Umbilical cord (tissue), 2 donors: ENCODE measurements around the gene SEC14L1. TPM values are rescaled to one million over a fixed set of nuclear protein-coding genes. Genes with fewer than 3 reads are reported as not detected.
"Not testable (repeated sequence)": the region's sequence is repeated elsewhere in the genome, so short reads cannot be mapped to it uniquely, and the experiment has no call there.

ENCODE experiments used
- DNase-seq: peaks from one replicate; pipeline ENCODE4 v3.0.0-alpha.2; 2015; ENCODE audit warnings: low spot score
- total RNA-seq: library from RNA; depleted of rRNA; stranded (reverse); fragments of >200 nt; gene quantifications from one replicate; pipeline ENCODE4 v1.2.3, GENCODE V29; 2014; ENCODE audit warnings: low replicate concordance; ENCODE audit not compliant: insufficient read depth

Gene SEC14L1
- total RNA-seq, 1 donor from 2014 or later = 45.7 TPM

DNA sequence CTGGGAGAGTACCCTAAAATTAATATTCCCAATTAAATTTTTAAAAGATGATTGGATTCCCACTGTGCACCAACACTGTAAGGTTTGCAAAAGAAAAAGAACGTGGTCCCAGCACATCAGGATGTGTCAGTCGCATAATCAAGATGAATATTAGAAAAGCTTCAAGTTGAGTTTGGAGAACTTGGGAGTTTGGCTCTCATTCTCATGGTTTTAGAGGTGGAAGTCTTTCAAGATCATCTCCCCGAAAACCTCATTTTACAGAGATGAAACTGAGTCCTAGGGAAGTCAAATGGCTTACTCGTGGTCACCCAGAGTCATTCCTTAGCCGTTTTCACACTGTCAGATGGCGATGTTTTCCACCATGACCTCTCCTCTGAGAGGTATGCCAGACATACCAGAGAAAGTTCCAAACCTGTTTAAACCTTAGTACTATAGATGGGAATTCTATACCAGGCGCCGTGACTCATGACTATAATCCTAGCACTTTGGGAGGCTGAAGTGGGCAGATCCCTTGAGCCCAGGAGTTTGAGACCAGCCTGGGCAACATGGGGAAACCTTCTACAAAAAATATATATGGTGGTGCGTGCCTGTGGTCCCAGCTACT is 1.2 kb downstream of the SEC14L1 start:
- no peak for DNase-seq

DNA sequence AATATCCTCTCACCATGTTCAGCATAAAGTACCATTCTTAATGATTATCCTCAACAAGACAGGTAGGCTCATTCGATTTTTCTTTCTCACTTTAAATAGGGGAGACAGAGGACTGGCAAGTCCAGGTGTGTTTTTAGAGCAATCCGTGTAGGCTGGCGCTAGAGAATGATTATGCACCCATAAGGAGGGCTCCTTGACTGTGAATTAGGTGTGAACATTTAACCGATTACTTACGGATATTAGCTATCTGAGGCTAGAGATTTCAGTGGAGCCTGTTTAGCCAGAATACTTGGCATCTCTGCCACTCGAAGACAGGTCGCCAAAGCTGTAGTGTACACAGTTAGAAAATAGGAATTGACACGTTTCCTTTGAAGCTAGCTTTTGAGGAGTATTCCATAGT is 1.9 kb downstream of the SEC14L1 start:
- no peak for DNase-seq

DNA sequence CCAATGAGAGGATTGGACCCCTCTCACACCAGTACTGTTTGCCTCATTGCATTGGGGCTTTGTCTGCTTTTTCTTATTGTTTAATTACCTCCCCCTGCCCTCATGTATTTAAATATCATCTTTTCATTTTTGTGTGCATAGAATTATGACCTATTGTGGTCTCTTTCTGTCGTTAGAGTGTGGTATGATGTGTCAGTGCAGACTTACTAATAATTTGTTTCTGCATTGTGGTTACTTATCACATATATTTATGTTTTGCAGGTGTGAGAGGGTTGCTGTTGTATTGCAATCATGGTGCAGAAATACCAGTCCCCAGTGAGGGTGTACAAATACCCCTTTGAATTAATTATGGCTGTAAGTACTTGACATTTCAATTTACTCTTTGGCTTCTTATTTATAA is 2.5 kb downstream of the SEC14L1 start:
- DNase-seq = no peak

DNA sequence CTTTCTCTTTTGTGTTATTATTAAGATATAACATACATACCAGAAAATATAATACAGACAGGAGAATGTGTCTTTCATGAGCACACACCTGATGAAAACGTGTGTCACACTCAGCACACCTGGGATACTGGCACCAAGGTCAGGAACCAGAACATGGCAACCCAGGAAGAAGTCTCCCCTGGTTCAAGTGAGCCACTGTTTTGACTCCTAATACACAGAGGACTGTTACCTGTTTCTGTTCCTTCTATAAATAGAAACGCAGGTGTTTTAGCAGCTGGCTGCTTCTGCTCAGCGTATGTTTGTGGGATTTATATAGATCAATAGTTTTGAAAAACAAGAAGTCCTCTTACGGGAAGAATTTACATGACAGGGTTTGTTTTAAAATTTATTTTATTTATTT is 3.5 kb downstream of the SEC14L1 start:
- DNase-seq = no peak

DNA sequence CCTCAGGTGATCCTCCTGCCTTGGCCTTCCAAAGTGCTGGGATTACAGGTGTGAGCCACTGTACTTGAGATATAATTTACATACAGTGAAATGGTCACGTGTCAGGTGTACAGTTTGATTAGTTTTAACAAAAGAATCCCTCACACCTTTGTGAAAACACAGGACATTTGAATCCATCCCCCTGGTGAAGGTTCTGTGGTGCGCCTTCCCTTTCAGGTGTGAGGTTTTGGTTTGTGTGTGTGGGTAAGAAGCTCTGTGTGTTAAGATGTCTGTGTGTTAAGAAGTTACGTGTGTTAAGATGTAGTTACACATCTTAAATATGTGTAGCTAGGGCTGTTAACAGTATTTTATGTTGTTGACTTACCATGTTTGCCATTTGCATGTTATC is 4.4 kb downstream of the SEC14L1 start:
- DNase-seq = no peak

DNA sequence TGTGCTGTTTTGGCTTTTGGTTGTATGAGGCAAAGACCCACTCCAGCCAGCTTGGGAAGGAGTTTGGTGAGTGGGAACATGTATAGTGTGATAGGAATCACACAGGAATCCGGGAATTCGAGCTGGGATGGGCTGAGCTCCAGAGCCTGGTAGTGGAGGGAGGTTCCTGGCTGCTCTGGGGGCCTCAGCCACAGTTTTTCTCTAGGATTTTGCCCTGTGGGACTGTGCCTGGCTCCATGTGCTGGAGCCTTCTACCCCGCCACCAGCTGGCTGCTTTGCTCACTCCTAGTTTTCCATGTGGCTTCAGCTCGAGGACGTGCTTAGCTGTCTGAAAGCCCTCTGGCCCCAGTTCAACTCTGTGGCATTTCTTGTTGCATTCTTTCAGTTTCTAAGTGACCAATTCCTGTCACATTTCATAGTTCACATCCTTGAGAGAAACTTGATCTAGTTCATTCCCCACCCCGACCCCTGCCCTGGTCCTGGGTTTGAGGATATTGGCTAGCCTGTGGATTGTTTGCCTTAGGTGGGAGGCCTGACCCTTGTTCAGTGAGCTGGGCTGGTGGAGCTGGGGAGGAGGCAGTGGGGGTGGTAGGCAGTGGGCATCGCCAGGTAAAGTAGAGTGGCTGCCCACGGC is 5.0 kb downstream of the SEC14L1 start:
- DNase-seq = peak; percentile 72

DNA sequence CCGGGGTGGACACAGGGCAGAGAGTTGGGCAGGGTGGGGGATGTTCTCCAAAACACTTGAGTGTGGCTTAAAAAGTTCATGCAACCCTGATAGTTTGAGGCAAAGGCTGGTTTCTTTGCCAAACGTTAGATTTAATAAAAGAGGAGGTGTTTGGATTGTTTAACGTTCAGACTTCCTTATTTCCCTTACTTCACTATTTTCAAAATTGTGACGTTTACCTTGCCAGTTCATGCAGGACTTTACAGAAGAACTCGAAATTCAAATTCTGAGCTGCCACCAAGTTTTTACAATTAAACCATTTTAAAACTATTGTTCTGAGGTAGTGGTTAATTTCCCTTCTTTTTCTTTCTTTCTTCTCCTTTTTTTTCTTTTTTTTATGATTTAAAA is 5.5 kb downstream of the SEC14L1 start:
- no peak for DNase-seq

DNA sequence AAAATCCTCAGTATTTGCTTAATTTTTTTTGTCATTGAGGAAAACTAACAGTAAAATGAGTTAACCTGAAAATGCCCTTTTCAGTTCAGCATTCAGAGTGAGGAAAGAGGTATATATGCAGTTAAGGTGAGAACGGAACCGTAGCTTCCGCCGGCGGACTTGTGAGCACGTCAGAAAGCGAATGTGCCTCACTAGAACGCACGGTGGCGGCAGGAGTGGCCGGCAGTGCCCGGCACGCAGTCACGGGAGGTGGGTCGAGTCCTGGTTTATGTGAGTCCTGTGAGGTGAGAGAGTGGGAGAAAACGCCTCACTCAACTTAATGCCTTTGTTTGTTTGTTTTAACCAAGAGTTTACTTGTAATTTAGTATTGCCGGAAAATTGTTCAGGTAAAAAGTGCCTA is 6.1 kb downstream of the SEC14L1 start:
- DNase-seq = no peak

DNA sequence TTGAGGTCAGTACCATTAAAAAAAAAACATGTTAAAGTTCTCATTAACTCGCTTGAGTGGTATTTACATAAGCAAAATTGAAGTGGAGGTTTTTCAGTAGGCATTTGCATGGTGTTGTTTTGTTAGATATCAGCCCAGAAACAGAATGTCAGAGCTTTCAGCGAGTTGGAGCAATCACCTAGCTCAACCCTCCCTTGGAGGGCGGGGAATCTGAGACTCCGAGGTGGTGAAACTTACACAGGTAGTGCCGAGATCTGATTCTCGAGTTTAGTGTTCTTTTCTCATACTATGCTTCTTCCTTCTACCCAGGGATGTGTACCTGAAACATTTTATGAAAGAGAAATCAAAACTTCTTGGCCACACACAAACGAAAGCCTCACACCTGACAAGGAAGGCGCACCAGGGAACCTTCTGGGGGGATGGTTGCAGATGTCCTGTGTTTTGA is 6.6 kb downstream of the SEC14L1 start:
- no peak for DNase-seq

DNA sequence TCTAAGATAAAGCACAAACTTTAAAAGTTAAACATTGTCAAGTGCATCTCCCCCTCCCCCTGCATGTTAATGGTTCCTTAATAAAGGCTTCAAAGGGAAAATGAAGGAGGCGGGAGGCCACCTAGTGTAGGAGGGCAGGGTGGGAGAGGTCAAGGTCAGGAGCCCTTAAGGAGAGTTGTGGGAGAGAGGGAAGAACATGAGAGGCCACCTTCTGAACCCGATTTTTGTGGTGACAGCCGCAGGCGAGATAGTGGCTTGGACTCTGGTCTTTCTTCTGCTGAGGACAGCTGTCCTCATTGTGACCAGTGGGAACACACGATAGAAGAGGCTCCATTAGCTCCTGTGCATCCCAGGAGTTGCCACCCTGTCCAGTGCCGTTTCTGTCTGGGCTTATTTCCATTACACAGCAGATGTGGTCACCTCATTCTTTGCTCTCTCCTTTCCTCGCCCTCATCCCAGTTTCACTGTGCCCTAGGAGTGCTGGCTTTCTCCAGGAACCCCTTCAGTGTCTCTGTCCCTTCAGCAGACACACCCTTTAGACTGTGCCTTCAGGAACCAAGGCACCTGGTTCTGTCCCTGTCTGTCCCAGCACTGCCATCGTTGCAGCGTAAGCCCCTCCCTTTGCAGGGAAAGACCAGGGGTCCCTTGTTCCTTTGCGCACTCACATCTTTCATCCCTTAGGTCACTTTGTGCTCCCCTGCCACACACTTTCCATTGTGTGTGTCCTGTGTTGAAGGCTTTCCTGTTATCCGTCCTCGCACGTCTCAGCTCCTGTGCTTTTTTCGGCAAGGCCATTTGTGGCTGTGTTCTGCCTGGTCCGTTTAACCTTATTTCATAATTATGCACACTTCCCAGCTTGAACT is 7.5 kb downstream of the SEC14L1 start:
- DNase-seq = no peak

DNA sequence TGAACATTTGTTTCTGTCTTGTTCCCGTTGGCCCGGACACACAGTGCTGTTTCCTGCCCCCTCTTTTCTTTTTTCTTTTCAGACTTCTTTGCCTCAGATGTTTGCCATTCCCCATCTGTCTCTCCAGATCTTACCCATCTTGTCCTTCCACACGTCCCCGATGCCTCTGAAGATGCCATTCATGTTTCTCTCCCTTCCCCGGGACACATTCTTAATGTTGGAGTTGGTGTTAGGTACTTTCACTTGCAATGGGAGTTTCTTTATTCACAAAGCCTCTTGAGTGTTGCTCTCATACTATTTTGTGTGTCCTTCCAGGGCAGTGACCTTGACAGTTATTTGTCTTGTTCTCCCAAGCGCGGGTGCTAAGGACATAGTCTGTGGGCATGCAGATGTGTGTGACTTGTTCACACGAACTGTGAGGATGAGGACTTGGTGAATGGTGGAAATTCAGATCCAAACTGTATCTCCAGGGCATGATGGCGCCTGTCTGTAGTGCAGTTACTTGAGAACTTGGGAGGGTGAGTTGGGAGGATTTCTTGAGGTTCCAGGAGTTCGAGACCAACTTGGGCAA is 8.3 kb downstream of the SEC14L1 start:
- no peak for DNase-seq

DNA sequence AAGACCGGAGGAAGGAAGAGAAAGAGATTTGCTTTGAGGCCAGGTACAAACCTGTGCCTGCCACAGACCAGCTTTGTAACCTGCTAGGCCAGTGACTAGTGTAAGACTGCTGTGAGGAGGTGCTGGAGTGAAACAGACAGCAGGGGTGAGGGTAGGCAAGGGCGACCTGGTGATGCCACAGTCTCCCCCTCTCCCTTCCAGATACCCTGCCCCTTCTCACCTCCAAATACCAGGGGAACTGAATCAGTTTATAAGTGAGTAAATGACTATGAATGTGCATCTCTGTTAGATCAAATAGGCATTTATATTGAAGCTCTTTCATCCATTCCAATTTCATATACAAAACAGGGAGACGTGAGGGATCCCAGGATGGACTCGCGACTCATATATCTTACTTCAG is 9.4 kb downstream of the SEC14L1 start:
- no peak for DNase-seq

DNA sequence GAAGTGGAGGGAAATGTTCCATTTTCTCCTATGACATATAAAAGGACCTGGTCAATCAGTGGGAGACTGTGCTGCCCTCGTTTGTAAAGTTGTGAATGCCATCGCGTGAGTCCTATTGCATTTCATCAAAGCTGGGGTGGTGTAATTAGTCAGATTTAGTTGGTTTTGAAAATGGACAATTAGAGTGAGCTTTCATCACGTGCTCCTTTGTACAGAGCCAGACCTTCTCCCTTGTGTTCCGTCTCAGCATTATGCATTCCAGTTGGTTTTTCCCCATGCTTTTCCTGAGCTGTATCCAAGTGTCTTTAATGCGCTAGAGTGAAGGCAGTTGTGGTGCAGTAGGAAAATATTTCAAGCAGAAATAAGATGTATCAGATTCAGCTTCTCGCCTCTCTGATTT is 10.4 kb downstream of the SEC14L1 start:
- no peak for DNase-seq

DNA sequence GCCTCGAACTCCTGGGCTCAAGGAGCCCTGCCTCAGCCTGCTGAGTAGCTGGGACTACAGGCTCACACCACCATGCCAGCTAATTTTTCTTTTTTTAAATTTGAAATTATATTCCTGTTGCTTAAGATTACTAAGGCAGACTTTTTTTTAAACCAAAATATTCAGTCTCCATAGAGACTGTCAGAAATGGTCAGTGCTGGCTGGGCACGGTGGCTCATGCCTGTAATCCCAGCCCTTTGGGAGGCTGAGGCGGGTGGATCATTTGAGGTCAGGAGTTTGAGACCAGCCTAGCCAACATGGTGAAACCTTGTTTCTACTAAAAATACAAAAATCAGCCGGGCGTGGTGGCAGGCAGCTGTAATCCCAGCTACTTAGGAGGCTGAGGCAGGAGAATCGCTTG is 11.3 kb downstream of the SEC14L1 start:
- DNase-seq = not testable (repeated sequence)

DNA sequence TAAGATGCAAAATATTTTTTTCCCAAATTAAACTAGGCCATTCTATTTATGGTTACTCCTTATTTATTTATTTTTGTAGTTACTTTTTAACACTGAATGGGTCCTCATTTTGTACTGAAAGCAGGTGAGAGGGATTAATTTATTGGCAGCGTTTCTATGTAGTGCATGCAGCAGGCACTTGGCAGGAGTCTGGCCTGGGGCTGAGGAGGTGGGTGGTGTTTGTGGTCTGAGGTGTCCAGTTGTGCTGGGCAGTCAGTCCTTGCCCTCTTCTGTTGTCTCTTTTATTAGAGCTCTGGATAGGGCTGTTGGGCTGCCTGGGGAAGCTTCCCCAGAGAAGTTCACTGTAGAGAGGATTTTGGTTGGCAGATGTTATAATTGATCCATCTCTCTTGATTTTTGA is 12.7 kb downstream of the SEC14L1 start:
- DNase-seq = no peak

DNA sequence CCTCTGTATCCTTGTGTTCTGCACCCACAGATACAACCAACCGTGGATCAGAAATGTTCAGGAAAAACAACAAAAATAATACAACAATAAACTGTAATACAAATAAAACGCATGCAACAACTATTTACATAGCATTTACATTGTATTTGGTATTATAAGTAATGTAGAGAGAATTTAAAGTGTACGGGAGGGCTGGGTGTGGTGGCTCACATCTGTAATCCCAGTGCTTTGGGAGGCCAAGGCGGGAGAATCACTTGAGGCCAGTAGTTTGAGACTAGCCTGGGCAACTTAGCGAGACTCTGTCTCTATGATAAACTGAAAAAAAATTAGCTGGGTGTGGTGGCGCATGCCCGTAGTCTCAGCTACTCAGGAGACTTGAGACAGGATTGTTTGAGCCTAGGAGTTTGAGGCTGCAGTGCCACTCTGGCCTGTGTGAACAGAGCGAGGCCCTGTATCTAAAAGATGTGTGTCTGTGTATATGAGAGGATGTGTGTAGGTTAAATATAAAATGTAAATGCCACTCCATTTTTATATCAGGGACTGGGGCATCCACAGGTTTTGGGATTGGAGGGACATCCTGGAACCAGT is 13.3 kb downstream of the SEC14L1 start:
- DNase-seq = no peak

DNA sequence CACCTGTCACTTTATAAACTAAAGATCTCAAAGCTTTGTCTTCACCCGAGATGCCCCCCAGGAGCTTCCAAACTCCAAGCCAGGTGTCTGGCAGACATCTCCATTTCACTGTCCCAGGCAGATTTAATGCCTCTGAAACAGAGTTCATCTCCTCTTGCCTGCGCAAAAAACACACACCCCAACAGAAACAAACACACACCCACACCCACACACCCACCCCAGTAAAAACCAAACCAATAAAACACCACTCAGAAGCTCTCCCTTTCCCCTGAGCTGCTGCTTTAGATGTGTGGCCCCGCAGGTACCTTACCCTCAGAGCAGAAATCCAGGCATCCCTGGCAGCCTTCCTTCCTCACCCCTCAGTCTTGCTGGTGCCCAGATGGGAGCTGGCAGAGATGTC is 14.4 kb downstream of the SEC14L1 start:
- no peak for DNase-seq

DNA sequence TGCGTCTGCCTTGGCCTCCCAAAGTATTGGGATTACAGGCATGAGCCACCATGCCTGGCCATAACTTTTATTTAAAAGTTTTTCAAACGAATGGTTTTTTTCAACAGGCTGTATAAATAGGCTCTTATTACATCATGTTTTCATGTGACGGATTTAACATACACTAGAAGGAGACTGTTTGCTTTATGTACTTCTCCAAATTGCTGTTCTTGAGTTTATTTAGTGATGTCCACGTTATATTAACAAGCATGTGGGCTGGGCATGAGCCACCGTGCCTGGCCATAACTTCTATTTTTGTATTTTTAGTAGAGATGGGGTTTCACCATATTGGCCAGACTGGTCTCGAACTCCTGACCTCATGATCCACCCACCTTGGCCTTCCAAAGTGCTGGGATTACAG is 17.0 kb downstream of the SEC14L1 start:
- not testable (repeated sequence) for DNase-seq

DNA sequence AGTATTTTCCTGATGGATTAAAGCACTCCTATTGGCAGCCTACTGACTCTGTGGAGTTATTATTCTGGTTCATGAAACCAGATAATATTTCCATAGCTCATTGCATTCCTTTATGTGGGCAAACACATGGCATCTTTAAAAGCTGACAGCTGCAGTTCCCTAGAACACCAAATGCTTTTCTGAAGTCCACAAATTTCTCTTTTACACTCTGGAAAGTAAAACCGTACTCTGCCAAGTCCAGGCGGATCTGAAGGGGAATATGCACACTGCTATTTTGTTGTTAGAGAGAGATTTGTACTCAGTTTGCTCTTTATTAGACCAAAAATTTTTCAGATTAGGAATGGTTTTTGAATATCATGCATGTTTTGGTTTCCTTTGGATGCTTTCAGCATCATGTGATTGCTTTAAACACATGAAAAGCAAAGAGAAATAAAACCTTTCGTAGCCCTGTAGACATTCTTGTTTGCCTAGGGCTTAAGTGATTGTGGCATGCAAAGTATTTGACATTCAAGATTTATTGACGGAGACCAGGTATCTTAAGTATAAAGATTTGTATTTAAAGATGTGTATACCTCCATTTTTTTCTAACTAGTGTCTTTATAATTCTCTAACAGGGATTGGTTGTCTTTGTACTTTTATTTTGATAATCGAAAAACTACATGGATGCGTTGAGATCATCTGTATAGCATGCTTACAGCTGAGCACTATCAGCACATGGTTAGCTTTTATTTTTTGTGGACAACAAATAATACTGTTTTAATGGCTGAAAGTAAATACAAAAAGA is 19.5 kb downstream of the SEC14L1 start:
- peak; percentile 58 for DNase-seq

DNA sequence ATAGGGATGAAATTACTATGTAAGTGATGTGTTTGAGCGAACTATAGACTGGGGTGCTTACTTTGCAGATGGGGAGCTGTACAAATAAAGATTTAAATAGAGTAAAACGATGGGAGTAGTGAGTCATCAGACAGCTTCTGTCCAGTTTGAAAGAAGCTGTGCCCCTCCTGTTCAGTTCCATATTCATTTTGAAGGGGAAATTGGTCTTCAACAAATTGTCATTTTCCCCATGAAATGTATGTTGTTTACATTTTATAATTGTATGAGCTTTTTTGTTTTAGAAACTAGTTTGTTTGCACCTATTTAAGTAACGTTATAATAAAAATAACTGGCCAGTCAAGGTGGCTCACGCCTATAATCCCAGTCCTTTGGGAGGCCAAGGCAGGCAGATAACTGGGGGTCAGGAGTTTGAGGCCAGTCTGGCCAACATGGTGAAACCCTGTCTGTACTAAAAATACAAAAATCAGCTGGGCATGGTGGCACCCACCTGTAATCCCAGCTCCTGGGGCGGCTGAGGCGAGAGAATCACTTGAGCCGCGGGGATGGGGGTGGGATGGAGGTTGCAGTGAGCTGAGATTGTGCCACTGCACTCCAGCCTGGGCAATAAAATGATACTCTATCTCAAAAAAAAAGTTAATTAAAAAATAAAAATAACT is 20.2 kb downstream of the SEC14L1 start:
- peak; percentile 22 for DNase-seq

DNA sequence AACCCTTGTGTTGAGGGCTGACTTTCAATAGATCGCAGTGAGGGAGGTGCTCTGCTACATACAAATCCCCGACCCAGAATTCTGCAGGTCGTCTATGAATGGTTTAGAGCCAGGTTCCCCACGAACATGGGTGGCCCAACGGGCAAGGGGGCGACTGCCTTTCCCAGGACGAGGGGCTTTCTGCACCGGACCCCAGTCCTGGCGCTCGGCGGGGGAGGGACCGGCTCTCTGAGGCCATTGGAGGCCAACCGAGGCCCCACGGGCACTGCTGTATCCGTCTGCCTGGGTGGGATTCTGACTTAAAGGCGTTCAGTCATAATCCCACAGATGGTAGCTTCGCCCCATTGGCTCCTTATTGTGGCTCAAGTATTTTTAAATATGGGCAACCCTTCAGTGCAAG is 21.2 kb downstream of the SEC14L1 start:
- no peak for DNase-seq
